GM19397 (cell line): ENCODE data around the gene PECR.
A peak's percentile ranks its signal among the peaks of the same experiment; 100 is the strongest.

ENCODE experiments used
- ATAC-seq: cut with Tn5 transposase; IDR thresholded peaks from one replicate; pipeline ENCODE4 v1.9.1; 2021; ENCODE audit warnings: mild to moderate bottlenecking, moderate library complexity; ENCODE audit not compliant: unreplicated experiment

The PECR gene

DNA sequence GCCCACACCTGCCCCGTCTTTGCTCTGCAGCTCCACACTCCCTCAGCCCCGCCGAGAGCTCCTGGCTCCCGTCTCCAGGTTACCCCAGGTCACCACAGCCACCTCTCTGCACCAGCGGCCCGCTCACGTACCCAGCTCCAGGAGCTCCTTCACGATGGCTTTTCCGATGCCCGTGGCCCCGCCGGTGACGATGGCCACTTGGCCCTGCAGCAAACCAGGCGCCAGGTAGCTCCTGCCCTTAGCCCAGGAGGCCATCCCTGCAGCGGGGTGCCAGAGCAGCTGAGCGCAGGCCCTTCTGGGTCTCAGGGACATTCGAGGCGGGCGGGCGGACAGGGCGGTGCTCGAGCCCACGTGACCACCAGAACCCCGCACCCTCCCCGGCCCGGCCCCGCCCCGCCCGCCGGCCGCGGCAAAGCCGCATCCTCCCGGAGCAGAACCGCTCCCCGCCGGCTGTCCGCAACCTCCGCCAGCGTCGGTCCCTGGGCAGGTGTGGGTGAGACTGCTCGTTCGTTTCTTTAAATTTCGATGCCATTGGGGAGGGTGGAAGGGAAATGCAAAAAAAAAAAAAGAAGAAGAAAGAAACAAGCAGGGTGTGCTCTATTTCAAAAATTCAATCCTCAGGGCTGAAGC is at the start of gene PECR, which contains the start of gene TMEM169:
PECR (minus strand) TSS at position 323 of the 630 bp plus-strand sequence; CDS start at position 255, 68 bp downstream.
TMEM169 (plus strand) TSS at position 433 of the 630 bp plus-strand sequence. CDS start 14,045 bp downstream, outside the sequence.
- peak; percentile 84 for ATAC-seq

DNA sequence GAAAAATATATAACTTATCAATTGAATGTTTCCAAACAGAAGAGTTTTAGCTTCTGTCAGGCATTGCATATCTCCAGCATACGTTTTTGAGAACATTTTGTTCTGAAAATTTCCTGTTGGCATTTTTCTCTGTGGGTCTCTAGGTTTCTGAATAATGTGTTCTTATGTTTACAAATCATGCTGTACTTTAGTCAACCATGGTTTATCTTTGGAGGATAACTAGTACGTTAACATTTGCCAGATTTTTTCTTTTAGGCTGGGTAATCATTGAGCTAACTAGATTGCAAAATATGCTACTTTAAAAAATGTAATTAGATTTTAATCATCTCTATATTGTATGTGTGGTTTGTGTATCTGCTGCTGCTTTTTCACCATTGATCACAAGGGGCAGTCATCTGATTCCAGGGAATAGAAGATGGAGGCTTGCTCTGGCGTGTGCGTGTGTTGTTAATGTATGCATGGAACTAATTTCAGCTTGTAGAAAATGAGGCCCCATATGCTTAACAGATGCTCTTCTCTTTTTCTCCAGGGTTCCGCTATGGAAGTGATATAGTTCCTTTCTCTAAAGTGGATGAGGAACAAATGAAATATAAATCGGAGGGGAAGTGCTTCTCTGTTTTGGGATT is 48.9 kb upstream of the PECR start:
- ATAC-seq = no peak

DNA sequence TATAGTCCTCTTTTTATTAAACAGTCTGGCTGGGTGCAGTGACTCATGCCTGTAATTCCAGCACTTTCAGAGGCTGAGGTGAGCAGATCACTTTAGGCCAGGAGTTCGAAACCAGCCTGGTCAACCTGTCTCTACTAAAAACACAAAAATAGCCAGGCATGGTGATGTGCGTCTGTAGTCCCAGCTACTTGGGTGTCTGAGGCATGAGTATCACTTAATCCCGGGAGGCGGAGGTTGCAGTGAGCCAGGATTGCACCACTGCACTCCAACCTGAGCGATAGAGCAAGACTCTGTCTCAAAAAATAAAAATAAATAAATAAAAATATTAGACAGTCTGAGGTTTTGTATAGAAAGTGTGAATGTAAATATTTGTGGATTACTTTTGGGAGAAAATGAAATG is 45.3 kb upstream of the PECR start:
- ATAC-seq = no peak

DNA sequence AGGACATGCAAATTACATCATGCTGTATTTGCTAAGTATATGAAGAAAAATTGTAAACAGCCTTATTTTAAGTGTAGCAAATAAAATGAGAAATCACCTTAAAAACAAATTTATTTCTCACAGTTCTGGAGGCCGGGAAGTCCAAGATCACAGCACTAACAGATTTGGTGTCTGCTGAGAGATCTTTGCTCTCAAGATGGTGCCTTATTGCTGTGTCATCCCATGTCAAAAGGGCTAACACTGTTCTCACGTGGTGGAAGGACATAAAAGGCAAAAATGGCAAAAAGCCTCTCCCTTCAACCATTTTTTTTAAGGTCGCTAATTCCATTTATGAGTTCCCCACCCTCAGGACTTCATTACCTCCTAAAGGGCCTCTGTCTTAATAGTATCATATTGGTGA is 39.6 kb upstream of the PECR start:
- no peak for ATAC-seq

DNA sequence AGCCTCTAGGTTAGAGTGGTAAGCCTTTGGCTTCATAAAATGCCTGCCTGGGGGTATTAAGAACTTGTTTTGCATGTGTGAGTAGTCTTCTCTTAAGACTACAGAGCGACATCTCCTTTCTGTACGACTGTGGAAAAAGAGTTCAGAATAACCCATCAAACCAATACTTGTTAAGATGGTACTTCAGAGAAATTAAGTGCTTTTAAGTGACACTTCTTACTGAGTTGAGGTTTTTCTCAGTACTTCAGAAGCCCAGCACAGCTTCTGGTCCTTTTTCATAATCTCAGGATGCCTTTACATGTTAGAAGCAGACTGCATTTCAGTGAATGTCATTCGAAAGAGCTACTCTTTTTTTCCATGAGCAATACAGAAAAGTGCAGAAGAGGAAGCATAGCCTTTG is 38.4 kb upstream of the PECR start:
- no peak for ATAC-seq

DNA sequence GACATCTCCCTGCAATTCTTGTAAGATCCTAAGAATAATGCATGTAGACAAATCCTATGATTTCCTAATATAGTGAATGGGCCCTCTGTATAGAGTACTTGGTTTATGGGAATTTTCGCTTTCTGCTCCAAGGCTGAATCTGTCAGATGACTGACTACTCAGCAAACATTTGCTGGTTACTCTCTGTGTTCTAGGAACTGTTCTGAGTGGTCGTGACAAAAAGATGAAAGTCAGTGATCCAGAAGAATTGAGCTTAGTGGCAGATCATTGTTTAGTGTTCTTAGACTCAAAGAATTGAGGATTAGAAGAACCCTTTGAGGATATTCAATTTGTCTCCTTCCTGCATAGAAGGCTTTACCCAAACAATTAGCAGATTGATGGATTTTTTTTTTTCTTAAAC is 37.5 kb upstream of the PECR start:
- ATAC-seq = no peak

DNA sequence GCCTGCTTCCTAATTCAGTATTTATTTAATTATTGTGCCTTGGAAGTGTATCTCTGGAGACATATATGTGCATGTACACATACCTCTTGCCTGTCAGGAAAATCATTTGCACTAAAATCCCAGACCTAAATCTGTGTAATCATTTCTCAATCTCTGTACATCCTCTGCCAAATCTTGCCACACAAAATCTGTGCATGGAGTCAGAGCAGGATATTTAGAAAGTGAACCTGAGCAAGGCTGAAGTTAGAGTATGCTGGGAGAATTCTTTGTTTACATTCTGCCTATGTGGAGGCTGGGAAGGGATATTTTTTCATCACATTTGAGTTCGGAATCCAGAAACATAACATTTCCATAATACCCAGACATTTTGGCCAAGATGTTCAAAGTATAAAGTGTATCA is 36.9 kb upstream of the PECR start:
- no peak for ATAC-seq

DNA sequence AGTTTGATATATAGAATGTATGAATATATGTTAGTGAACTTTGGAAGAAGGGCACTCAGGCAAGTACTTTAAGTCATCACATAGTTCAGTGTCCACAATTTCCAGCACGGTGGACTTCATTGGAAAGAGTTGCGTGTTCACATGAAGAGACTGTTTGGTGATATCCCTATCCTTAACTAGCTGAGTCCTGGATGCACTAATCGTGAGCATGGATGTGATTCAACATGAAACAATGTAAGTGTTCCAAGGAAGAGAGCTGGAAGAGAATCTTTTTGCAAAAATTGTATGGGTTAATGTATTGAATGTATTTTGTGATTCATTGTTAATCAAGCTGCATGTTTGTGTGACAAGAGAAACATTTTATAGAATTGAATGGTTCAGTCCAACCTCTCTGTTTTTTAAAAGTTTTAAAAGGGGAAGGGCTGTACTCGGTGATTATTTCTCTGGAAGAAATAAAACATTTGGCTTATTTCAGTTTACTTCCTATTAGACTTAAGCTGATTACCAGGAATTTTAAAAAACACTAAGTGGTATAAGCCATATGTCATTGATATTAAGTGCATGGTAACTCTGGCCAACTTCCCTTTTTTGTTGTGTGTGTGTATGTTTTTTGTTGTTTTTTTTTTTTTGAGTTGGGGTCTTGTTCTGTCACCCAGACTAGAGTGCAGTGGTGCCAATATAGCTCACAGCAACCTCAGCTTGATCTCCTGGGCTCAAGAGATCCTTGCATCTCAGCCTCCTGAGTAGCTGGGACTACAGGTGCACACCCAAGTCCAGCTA is 36.1 kb upstream of the PECR start:
- ATAC-seq = no peak

DNA sequence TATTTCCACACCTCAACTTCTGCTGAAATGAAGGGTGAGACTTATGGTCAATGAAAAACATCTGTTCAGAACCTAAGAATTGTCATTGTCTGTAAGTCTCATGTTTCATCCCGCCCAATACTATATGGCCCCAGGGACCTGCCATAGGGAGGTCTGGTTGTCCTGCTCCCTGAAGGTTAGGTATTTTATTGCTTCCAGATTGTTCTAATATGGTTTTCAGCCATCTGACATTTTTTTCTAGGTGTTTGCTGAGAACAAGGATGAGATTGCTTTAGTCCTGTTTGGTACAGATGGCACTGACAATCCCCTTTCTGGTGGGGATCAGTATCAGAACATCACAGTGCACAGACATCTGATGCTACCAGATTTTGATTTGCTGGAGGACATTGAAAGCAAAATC is 34.8 kb upstream of the PECR start:
- ATAC-seq = no peak

DNA sequence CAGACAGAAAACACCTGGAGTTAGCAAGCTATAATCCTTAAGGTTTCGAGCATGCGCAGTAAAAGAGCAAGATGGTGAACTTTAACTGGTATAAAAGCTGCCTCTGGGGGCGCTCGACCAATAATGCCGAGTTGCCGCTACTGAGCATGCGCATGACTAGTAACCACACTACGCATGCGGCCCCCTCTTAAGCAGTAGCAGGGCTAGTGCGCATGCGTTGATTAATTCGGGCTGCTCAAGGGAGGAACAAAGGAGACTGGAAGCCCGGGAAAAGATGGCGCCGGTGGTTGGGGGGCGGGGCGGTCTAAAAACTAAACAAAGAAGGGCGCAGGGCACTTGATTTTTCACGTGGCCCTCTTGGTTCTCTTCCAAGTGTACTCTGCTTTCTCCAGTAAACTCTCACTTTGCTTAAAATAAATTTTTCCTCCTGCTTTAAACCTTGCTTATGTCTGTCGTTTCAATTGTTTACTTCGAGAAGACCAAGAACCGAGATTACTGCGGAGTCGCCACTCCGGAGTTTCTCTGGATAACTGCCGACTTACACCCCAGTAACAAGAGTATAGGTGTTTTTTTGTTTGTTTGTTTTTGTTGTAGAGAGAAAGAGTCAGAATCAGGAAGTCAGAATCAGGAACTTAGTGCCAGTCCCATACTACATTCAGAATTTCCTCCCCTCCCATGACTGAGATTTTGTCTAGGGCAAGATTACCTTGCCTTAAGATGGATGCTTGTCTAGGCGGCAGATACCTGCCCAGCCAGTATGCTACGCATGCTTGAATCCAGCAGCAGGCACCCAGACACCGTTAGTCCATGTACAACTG is 33.3 kb upstream of the PECR start:
- ATAC-seq = peak; percentile 51

DNA sequence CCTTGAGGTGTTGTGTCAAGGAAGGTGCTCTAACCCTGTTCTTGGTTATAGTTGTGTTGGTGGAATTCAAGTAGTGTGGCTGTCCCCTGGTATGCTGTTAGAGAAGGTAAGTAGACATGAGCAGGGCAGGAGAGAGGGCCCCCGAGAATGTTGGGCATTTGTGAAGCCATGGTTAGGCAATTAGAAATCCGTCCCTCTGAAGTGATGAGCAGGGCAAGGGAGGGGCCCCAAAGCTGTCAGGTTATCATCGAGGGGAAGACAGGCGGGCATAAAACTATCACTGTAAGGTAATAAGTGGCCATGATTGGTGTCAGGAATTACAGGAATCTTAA is 32.7 kb upstream of the PECR start:
- no peak for ATAC-seq

DNA sequence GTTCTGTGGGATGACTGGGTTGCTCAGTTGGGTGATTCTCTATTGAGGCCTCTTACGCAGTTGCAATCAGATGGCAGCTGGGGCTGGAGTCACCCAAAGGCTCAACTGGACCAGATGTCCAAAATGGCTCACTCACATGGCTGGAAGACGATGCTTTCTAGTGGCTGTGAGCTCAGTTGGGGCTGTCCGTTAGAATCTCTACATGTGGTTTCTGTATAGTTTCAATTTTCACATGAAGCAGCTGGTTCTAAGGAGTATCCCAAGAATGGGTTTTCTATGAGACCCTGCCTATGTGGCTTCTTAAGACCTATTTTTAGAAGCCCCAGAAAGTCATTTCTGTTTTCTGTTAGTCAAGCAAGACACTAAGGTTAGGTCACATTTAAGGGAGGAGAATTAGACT is 32.0 kb upstream of the PECR start:
- ATAC-seq = peak; percentile 63

DNA sequence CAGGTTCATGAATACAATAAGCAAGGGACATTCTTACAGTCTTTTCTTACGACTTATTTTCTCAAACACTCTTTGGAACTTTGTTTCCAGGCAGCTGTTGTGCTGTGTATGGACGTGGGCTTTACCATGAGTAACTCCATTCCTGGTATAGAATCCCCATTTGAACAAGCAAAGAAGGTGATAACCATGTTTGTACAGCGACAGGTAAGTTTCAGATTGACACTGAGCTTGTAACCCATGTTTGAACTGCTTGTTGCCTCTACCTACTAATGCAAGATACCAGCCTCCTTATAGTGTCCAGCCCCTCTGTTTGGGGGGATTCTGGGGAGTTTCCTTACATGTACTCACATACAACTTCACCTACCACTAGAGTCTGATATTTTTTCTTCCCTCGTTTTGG is 31.3 kb upstream of the PECR start:
- no peak for ATAC-seq

DNA sequence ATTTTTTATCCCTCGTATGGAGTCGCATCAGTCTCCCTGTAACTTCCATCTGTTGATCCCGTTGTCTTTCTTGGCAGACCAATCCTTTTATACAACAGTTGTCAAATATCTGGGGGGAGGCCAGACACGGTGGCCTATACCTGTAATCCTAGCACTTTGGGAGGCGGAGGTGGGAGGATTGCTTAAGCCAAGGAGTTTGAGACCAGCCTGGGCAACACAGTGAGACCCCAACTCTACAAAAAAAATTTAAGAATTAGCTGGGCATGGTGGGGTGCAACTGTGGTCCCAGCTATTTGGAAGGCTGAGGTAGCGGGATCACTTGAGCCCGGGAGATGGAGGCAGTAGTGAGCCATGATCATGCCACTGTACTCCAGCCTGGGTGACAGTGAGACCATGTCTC is 29.5 kb upstream of the PECR start:
- no peak for ATAC-seq

DNA sequence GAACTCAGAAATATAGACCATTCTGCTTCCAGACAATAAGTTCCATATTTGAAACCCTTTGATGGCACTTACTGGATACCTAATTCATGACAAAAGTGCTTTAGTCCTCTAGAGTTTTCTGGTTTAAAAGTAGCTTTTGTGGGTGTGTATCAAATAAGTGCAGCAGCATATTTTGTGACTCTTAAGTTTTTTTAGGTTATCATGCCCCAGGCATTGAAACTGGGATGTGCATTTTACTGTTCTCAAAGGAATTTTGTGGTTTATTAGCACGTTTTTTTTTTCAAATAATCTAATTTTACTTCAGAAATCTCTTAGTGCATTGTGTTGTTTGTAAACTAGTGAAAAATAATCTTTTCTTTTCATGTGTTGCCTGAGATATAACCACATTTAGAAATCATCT is 29.0 kb upstream of the PECR start:
- no peak for ATAC-seq

DNA sequence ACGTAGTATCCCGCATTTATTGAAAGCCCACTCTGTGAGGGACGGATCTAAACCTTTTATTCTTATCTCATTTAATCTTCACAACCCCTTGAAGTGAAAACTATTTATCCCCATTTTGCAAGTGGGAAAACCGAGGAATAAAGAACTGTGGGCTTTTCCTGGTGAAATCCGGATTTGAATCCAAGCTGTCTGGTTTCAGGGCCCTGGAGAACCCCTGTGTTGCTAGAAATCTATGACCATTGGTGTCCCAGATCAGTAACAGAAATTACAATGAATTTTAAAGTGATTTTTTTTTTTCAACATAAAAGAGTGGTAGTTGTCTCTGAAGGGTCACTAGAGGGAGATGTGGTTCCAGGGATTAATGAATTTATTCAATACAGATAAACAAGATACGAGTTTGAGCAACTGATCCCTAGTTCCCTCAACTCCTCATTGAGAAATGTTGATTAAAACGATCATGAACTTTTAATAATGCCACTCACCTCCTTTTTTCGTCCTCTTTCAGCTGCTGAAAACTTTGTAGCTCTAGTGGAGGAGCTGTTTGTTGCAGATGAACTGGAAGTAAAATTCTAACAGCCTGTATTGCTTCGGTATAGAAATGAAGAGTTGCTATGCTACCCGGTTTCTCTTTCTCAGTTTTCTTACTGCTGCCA is 28.5 kb upstream of the PECR start:
- no peak for ATAC-seq

DNA sequence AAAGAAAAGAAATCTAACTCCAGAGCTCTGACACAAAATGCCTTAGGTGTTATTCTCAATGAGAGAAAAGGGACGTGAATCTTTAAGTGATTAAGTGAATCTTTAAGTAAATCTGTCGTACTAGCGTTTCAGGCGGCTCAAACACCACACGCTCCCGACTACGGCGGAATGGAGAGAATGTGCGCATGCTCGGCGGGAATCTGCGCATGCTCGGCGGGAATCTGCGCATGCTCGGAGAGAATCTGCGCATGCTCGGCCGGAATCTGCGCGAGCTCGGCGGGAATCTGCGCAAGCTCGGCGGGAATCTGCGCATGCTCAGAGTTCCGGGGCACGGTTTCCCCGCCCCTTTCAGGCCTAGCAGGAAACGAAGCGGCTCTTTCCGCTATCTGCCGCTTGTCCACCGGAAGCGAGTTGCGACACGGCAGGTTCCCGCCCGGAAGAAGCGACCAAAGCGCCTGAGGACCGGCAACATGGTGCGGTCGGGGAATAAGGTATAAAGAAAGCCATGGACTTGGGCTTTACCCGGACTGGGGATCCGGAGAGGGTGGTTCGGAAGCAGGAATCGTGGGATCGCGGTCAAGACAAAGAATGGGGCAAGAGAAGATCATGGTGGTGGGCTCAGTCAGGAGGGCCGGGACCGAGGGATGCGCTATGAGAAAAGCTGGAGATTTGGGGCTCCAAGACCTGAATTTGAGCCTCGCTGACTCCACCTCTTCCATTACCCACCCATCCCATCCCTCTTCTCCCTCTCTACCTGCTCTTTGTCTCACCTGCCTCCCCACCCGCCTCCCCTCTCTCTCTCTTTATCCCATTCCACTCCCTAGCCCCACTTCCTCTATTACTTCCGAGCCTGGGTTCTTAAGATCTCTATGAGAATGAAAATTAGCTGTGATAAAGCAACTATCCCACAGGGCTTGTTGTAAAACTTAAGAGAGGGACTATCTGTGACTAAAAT is 27.6 kb upstream of the PECR start, which contains the start of gene XRCC5:
XRCC5 (plus strand) TSS at position 382 of the 955 bp plus-strand sequence; CDS start at position 471, 89 bp downstream.
- peak; percentile 58 for ATAC-seq

DNA sequence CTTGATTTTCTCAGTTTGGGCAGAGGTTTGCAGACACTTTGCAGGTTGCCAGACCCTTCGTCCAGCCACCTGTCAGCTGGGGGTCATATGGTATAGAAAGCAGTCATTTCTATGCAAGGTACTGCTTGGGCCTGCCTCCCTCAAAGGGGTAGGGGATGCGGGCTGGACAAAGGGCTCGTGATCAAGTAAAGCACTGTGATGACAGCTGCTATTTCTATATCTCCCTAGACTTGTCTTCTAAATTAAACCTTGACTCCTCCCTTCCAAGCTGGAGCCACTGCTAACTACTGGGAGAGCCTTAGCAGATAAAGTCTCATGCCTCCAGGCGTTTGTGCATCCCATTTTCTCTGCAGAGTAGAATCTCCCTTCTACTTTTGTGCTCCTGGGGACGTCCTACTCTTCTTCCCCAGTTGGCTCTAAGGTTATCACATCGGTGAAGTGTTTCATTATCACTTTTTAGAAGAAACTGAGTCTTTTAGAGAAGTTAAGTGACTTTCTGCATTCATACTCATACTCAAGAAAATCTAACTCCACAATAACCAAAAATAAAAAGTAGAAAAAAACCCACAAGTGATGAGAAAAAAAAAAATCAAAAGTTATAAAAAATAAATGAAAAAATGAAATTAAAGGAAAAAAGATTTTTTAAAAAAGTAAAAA is 26.8 kb upstream of the PECR start:
- no peak for ATAC-seq

DNA sequence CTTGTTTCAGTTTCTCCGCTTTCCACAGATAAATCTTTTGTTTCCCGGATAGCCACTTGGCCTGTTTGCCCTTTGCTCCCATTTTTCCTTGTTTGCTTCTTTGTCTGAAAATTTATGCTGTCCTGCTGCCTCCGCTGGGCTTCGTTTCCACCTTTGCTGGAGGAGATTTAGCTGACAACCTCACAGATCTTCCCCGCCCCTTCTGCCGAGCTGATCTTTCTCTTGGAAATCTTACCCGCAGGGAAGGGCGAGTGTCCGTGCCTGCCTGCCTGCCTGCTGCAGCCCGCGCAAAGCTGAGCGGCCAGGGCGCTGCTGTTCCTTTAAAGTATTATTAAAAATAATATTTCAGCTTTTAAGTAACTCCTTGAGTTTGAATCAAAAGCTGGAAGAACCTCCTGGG is 26.2 kb upstream of the PECR start:
- ATAC-seq = no peak
